GM18511 (cell line): ENCODE measurements around the gene KIDINS220.

ENCODE experiments used
- ATAC-seq: cut with Tn5 transposase; IDR thresholded peaks from one replicate; pipeline ENCODE4 v1.9.1; 2021; ENCODE audit warnings: mild to moderate bottlenecking, moderate library complexity; ENCODE audit not compliant: unreplicated experiment

The KIDINS220 gene

DNA sequence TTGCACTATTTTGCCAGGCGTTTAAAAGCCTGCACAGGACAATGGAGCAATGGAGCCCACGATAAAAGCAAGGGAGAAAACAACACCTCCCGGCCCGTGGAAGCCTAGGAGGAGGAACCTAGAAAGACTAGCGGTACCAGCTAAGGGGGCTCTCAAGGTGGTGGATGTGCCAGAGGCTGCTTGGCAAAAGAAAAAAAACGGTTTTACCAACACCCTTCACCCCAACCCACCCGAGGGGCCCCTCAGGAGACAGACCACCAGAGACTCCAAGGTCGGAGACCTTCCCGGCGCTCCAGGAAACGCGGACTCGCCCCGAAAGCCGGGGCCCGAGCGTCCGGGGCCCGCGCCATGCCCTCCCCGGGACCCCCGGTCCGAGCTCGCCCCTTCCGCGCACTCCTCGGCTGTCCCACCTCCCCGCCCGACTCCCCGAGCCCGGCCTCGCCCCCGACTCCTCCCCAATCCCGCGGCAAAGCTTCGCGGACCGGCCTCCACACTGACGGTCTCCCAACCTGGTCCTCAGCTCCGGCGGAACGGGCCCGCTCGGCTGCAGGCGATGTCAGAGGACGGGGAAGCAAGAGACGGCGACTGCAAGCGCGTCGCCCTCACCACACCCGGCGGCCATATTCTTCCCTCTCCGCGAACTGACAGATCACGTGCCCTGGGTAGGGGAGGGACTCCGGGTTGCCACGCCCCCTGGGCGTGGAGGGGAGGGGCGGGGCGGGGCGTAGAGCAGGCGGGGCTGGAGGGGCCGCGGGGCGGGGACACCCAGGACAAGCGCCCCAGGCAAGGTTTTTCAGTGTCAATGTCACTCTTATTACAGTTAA is at the start of gene KIDINS220:
Gene KIDINS220 (minus strand): TSS at position 643 of the 824 bp plus-strand sequence. CDS start 10,520 bp downstream, outside the sequence.
- ATAC-seq: peak; percentile 91

DNA sequence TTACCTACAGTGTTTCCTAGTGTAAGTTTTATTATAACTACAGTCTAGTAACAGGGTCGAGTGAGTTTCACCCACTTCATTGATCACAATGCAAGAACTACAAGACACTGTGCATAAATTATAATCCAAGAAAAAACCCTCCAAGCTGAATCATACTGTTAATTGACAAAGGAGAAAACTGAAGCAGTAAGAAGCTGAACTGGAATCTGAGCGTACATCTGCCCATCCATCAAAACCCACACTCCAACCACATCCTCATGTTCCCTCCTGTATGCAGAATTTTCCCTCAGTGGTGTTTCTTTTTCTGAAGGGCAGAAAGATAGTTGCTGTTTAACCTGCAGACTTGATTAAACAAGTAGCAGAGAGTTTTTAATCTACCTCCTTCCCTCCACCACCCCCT is 49.5 kb upstream of the KIDINS220 start:
- ATAC-seq: no peak

DNA sequence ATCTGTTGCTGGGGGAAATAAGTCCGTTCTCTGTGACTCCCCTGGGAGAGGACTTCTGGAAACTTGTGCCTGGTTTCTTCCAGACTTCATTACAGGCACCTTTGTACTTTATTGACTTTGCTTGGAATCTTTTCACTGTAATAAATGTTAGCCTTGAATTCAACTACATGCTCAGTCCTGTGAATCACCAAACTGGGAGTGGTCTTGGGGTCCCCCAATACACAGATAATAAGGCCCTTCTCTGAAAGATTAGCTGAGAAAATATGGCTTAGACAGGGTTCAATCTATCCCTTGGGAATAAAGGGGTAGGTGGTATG is 48.7 kb upstream of the KIDINS220 start:
- ATAC-seq: no peak

DNA sequence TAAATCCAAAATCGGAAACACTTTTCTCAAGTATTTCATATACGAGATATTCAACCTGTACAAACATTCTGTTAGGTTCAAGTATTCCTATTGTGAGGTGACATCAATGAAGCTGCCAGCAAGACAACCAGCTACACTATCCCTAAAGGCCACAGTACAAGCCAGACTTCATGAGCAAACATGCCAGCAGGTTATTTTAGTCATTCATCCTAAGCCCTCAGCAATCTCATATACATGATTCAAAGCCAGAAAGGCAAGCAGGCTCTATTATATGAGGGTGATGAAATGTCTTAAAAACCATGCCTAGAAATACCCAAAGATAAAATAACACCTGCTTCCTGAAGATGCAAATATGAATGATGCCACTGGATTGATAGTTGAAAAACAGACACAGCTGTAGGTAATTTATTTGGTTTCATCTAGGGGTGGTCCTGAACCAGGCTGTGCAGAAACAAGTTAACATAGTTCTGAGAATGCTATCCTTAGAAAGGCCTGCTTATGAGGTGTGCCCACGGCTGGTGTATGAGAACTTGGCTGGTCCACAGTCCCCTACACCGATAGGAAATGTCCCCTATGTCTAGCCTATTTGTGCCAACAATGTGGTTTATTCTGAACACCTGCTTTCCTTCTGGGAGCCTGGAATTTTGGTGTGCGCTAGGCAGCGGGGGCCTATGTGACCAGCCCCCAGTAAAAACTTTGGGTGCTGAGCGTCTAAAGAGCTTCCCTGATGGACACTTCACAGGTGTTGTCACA is 48.2 kb upstream of the KIDINS220 start:
- no peak for ATAC-seq

DNA sequence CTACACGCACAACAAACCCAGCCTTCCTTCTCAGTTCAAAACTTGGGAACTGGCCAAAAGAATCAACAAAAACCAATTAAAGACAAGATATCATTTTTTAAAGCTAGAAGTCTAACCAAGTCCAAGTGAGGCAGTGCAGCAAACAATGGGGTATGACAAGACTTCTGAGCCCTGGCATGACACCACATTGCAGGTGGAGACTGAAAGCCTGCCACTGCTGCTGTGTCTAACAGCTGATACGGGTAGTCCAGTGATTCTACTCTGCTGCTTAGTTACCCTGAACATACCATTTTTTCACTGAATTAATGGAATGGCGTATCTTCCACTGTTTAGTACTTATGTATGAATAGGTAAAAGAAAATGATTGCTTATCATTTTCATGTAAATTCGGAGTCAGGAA is 47.4 kb upstream of the KIDINS220 start:
- no peak for ATAC-seq

DNA sequence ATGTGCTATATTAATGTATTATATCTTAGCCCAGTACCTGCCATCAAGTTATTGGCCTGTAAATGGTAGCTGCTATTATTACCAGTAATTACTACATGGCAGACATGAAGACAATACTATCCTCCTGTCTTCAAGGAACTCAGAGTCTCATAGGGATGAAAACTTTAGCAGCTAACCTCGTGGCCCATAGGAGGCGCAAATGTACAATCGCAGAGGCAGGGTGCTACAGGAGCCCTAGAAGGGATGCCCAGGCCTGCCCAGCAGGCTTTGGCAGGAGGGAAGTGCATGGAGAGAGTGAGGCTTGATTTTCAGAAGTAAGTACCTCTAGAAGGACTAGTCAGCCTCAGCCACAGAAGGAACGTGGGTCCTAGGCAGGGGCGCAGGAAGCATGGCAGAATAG is 44.7 kb upstream of the KIDINS220 start:
- ATAC-seq: no peak

DNA sequence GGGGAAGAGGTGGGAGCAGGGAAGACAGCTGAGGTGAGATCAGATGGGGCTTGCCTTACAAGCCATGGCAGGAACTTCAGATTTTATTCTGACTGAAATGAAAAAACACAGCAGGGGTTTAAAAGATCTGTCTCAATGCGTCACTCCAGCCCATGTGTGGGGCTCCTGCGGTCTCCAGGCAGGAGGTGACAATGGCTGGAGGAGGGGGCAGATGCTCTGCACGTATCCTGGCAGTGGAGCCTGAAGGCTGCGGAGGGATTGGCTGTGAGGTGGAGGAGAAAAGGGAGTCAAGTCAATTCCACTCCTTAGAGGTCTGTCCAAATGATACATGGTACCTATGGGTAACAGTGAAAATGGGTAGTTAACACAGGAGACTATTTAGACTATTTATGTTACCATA is 40.5 kb upstream of the KIDINS220 start:
- no peak for ATAC-seq

DNA sequence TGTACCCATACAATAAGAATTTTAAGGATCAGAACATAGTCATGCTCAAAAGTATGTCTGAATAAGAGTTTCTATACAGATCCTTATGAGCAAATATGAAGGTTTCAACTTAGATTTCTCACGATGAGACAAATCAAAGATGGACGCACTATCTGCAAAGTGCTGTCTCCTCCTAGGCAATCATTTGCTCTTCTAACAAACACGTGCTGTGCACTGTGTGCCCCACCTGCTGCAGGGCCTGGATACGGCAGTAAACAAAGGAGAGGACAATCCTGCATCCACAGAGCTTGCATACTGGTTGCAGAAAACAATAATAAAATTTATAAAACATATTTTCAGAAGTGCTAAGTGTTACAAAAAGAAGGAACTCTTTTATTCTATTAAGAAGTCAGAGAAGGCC is 39.9 kb upstream of the KIDINS220 start:
- no peak for ATAC-seq

DNA sequence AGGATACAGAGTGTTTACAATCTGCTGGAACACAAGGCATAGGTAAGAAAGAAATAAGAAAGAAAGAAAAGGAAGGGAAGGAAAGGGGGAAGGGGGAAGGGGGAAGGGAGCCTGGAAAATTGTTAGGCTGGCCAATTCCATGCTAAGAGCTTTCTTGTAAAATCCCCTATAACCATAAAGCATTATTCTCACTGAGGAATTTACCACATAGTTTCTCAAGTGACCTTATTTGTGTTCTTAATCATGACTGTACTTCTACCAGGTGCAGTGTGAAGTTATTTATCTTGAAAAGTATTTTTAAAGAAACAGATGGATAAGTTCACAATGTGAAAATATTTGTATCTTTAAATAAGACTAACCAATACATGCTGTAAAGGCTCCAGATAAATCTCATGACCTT is 39.2 kb upstream of the KIDINS220 start:
- ATAC-seq: no peak

DNA sequence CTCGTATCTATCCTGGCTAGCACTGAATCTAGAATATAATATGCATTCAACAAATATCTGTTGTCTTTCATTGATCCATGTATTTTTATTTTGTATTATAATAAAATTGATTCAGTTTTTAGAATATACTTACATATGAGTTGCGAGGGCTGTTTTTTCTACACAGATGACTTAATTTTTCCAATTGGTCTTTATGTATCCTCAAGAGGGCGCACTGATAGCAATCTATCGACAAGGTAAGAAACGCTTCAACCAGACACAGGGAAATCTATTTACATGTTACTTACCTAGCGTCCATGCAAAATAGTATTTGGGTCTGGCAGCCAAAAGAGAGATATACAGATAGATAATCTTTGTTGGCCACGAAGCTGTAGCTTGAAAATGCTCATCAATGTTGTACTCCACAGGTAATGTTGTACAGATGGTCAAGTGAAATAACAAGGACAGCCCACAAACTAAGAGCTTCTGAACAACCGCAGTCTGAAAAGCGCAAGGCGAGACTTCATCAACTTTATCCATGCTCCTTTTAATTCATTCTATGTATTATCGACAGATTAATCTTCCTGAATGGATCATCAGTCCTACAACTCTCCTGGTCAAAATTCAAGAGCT is 35.5 kb upstream of the KIDINS220 start:
- no peak for ATAC-seq

DNA sequence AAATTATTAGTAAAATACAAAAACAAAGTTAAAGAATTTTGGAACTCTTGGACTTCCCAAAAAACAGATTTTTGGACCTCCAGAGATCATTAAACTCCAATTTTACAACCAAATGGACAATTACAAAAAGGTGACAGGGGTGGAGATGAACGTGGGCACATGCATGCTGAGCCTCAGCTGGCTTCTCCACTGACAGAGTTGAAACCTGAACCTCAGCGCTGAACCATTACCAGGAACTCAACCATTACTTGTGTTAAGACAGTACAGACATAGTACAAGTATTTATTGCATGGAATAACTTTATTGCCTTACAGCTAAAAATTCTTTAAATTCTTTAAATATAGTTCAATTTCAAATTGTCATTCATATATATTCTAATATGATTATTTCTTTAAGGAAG is 33.0 kb upstream of the KIDINS220 start:
- no peak for ATAC-seq

DNA sequence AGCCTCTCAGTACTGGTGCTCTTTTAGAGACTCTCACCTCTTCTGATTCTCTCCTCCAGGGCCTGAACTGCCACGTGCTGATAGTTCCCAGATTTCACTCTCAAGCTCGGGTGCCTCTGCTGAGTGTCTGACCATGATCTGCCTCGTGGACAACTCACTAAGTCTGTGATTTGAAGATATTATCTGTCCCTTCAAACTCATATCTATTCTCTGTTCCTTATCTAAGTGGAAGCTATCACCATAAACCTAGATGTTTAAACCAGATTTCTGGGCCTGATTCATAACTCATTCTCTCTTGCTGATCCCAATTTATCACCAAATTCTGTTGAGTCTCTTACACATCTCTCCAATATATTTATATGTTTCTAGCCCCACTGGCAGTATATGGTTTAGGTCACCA is 29.9 kb upstream of the KIDINS220 start:
- ATAC-seq: no peak

DNA sequence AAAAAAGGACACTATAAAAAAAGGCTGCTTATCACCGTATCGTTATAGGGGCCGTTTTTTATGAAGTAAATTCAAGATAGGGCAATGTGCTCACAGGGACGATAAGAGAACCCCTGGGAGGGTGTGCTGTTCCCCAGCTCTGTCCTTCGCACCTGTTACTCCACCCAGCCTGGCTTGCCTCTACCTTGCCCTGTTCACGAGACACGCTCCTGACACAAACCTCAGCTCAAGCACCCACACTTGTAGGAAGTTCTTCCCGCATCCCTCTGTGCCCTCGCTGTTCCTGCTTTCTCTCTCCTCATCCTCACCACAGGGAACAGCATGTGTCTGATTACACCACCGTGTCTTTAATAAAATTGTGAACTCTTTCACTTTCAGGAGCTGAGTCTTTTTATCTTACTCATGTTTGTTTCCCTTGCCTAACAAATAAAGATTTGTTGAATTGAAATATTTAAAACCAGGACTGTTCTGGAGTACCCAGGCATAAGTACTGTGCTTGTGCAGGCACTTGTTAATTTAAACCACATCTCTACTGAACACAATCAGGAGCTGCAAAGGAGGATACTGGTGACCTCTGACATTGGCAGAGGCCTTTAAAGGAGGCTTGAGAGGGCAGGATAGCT is 26.0 kb upstream of the KIDINS220 start:
- ATAC-seq: no peak

DNA sequence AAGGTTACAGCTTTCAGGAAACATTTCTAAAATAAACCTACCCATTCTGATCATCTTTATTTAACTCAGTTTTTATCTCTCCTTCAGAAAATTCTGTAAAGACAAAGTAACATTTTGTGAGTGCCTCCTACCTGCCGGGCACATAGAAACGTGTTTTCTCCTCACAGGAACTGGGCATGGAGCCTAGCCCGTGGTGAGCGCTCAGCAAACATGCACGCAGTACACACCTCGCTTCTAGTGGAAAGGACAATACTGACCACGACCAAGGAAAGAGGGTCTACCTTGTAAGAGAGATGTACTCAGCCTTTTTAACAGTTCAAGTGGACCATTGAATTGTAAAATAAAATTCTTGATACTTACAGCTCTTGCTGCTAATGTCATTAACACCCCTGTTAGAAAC is 24.8 kb upstream of the KIDINS220 start:
- ATAC-seq: no peak

DNA sequence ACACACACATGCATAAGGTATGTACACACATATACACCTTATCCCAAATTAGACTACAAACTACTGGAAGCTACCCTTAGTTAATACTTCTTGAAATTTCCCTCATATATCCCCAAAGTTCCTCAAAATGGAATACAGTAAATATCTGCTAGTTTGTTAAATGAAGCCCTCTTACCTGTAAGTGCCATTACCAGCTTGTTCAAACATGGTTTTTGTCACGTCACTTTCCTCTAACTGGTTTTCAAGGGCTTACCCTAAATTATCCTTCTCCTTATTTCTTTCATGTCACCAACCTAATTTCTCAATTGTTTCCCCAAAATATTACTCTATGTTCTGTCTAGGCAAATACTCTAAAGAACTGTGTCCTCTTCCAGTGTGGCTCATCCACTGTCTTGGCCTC is 24.4 kb upstream of the KIDINS220 start:
- ATAC-seq: no peak

DNA sequence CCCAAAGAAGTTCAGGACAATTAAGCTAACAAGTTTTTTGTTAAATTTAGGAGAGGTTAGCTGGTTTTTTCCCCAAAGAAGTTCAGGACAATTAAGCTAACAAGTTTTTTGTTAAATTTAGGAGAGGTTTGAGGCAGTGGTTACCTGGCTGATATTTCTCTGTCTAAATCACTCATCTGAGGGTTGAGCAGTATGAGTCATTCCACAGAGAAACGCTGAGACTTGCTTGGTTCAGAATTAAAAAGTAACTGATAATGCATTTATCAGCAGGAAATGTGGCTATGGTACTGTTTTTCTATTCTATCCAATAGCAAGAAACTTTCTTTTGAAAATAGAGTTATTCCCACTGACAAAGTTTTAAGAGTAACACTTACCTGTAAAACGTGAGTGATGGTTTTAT is 22.8 kb upstream of the KIDINS220 start:
- ATAC-seq: no peak

DNA sequence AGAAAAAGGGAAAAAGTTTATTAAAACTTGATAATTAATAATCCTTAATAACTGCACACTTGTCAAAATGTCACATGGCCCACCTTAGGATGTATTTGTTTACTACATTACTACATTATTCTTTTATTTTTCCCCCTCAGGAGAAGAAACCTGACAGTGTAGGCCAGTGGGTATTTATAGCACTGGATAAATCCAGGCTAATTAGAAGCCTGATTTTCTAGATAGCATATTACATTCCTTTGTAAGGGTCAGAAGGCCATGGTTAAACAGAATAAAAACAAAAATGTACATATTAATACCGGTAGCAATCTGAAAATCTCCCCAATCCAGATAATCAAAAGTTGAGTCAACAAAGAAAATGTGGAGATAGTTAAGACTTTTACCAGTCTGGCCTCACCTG is 21.5 kb upstream of the KIDINS220 start:
- no peak for ATAC-seq

DNA sequence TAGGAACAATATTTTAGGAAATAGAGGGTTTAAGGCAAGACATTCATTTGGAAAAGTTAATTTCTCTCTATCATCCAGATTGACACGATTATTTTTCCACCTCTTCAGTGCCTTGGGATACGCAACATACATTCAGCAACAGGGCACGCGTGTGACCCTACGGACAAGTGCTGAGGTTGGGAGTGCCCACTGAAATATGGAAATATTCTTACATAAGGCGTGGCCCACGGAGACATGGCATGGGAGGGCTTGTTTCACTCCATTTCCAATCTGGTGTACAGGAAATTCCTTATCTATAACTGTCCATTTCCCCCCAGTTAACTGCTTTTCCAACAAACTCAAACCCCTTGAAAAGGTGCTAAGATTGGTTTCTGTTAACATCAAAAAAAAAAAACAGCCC is 20.9 kb upstream of the KIDINS220 start:
- no peak for ATAC-seq

DNA sequence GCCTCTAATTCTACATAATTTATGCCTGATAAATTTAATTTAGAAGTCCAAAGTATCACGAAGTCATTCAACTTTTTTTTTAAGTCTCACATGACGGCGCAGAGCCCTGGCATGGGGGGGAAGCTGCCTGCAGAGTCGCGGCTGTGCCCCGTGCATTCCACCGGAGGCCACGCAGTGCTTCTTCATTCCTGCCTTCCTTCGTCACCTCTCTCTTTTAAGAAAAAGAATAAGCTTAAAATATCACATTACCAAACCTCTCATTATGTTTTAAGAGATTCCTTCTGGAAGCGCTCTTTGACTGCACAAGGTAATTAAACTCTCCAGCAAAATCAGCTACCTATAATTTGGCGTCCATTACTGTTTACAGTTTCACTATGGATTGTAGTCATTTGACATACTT is 20.3 kb upstream of the KIDINS220 start:
- ATAC-seq: no peak

DNA sequence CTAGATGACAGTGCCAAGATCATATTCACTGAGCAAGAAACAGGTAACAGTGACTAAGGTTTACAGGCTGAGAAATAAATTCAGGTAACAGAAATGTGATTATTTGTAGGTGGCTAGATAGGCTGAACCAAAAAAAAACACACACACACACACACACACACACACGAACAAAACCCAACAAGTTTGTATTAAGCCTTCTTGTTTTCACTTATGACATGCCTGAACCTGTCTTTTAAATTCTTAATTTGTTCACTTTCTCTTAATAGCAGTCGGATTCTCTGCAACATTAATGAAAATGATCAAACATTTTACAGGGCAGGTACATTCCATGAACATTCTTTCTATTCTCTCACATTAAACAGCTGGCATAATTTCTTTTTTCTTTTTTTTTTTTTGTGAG is 18.8 kb upstream of the KIDINS220 start:
- ATAC-seq: no peak

DNA sequence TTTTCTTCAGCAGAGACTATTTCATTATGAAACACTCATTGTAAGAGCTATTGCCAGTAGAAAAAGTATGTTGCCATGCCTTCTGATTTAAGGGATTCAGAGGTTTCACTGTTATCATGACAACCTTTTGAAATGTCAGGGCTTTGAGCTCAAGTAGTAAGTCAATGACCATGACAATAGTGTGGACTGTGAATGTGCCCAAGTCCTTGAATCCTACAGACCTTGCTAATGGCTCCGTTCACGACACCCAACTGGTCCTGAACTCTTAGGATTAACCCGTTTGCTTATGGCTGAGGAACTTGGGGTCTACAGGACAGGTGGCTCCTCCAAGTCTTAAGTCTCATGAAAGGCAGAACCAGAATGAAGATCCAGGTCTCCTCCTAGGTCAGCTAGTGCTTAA is 17.6 kb upstream of the KIDINS220 start:
- no peak for ATAC-seq

DNA sequence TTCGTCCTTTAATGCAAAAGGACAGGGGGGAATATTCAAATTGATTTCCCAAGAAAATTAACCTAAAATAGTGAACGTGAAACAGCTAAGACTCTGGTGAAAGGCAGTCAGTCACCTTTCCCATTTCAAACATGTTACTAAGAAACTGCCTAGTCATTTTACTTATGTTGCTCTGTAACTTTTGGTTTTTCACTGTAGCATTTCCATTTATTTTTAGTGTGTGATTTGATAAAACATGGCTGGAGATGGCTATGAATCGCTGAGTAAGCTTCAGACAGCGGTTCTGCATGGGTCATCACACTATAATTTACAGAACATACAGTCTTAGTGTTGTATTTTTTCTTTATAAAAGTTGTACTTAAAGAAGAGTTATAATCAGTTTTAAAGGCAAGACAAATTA is 16.0 kb upstream of the KIDINS220 start:
- ATAC-seq: no peak
